B cell (primary cell): Measurements from ENCODE around the gene APRT.

Experiments
- CTCF ChIP-seq: fragments of 200-600 bp; IDR thresholded peaks from one replicate; pipeline ENCODE4 v1.8.0; 2022; ENCODE audit warnings: antibody characterized with exemption, mild to moderate bottlenecking
- EZH2 ChIP-seq: IDR thresholded peaks from 2 replicates; pipeline ENCODE4 v1.6.1; 2012; ENCODE audit warnings: borderline replicate concordance, low read depth, mild to moderate bottlenecking, moderate library complexity, low read length; ENCODE audit not compliant: insufficient read depth, poor library complexity, severe bottlenecking

DNA sequence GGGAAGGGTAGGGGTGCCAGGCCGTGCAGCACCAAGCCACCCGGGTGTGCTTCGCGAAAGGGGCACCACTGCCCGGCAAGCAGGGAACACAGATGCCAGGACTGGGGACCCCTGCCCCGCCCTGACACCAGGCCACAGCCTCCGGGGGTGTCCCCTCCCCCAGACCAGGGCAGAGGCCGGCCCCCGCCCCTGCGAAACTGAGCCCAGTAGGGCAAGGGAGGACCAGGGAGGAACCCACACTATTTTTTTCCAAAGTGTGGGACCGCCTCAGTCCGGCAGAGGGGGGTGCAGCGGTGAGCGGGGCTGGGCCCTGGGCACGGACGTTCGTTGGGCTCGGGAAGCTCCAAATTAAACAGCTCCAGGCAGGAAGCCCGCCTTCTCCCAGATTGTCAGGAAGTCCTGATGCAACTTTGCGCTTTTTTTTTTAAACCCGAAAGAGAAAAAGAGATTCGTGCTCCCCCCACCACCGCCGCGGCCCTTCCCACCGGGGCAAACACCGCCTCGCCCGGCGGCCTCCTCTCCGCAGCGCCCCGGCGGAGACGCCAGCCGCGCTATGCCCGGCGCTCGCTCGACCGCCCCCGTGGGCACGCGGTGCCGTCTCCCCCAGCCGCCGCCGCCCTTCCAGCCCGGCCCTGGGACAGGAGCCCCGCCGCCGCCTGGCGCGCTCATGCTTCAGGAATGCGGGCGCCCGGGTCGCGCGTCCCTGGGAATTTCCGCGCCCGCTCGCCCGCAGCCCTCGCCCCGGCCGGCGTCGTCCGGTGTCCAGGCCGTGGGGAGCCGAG lies 27.5 kb downstream of the APRT start:
- TF ChIP-seq CTCF (peak; percentile 63), EZH2 (no peak)
